Left renal pelvis (tissue), 4 donors: Measurements from ENCODE around the gene KIRREL3. TPM values are rescaled to one million over a fixed set of nuclear protein-coding genes. Genes with fewer than 3 reads are reported as not detected.

ENCODE experiments used
- DNase-seq, 4 donors: peaks; one replicate each; pipeline ENCODE4 v3.0.0-alpha.2; 2013; ENCODE audit warnings: low read depth in 4 of 4, low spot score in 3 of 4
- polyA plus RNA-seq, 4 donors: library from polyadenylated mRNA; unstranded; fragments of 120-200 nt; gene quantifications; one replicate each; pipeline ENCODE4 v1.2.1, GENCODE V29; 2013; ENCODE audit not compliant: insufficient read length in 4 of 4

The KIRREL3 gene
- polyA plus RNA-seq, 4 donors, result 1.9 to 11.5 (median 2.3) TPM

DNA sequence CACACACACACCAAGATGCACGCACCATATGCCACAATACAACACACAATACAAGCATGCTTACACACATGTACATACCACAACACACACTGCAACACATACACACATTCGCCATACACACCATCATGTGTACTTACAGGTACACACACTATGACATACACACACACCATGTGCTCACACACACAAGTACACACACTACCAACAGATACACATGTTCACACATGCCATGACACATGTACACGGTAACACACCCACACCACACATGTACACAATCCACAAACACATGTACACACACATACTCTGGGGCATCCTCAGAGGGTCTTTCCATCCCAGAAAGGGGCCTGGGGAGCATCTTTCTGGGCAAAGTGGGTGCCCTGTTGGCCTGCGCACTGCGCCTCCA is 562.8 kb downstream of the KIRREL3 start:
- DNase-seq, result no peak

DNA sequence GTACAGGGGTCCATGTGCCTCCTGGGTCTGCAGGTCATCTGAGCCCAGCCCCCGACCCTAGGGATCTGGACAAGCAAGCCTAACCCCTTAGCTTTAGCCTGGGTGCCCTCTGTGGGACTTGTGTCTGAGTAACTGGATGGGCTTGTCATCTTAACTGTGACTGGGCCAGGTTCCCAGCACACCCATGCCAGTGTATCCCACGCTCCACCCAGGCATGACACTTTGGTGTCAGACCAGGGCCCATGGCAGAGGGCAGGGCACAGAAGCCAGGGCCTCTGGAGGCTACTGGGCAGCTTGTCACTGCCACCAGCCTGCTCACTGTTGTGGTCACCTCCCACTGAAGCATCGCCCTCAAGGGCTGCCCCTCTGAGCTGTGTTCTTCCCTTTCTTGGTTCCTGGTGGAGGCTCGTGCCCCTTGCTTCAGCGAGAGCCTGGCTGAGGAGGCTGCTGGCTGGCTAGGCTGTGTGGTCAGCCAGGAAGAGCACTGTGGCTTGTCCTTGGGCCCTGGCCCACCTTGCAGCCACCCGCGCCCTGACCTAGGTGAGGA is 564.3 kb downstream of the KIRREL3 start:
- DNase-seq, result no peak

DNA sequence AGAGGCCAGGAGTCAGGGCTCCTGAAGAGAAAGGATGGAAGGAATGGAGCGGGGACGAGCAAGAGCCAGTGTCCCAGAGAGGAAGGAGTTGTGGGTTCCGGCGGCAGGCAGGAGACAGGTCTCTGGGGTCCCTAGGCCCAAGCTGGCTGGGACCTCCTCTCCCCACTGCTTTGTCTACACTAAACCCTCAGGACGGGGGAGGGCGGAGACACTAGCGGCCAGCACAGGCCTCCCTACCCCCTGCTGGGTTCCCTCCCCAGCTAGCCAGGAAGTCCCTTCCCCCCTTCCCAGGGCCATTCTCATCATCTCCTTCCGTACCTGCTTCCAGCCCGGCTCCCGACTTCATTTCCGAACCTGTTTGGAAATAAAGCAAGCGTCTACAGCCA is 565.6 kb downstream of the KIRREL3 start:
- DNase-seq, result no peak

DNA sequence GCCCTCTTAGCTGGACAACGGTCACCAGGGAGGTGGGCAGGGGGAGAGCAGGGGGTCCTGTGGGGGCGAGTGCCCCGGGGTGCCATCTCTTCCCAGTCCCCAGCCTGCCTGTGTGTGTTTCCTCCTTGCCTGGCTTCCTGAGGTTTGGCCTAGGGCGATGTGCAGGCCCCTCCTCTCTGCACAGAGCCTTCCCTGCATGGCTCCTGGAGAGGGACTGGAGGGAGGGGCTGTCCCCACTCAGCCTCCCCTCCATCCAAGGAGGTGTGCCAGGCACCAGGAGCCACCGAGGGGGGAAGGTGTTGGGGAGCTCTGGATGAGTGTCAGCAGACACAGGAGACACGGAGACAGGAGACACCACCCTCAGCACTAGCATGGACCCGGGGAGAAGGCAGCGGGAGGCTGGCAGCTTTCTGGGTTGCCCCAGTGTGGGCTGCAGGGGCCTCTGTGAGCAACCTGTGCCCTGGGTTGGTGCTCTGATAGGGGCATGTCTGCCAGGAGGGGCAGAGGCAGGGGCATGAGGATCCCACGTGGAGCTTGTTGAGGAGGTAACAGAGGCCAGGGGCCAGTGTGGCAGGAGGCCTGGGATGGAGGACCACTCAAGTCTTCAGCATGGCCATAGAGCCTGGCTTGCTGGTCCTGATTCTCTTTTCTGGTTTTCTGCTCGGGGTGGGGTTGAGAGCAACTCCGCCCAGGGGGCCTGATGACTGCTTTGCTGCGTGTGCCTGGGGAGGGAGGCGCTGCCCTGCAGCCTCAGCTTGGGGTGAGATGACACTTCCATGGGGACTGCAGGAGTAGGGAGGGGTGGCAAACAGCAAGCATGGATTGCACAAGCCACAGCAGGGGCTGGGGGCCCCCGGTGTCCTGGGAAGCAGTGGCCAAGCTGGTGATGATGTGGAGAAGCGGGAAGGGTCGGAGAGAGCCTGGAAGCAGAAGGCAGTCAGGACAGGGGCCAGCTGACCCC is 566.3 kb downstream of the KIRREL3 start:
- DNase-seq, result no peak

DNA sequence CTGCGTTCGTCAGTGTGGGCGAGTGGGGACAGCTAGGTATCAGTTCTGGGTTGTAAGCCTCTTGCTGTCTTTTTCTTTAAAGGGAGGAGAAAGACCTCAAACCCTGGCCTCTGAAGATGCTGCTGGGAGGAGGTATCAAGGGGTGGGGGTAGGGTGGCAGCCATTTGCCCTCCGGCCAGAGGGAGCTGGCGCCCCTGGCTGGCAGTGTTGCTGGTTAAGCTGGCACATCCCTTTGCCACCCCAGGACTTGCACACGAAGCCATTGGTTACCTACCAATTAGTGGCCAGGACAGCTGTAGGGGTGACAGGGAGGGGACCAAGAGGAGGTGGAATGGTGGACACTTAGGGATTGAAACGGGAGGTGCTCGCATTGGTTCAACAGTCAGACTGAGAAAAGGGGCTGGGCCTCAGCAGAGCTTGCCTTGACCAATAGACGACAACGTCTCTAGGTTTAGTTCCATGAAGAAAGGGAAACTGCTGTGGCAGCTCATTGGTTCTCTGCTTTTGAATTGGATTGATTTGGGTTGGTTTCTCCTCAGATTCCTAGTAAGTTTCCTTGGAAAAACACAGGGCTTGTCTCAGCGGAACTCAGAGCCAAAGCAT is 567.2 kb downstream of the KIRREL3 start:
- DNase-seq, result no peak

DNA sequence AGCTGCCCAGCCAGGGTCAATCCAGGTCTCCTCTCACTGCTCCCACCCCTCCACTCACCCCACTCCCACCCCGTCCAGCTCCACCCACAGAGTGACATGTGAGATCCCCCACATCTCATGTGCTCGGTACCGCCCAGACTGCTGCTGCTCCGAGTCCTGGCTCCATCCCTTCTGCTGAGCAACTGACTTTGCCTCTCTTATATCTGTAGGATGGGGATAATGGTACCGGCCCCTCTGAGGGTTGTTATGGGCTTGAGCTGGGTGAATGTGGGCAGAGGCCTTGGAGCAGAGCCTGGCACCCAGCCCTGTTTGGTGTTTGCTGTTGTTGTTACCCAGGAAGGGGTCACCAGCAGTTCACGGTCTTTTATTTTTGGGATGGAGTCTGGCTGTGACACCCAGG is 568.0 kb downstream of the KIRREL3 start:
- no peak for DNase-seq

DNA sequence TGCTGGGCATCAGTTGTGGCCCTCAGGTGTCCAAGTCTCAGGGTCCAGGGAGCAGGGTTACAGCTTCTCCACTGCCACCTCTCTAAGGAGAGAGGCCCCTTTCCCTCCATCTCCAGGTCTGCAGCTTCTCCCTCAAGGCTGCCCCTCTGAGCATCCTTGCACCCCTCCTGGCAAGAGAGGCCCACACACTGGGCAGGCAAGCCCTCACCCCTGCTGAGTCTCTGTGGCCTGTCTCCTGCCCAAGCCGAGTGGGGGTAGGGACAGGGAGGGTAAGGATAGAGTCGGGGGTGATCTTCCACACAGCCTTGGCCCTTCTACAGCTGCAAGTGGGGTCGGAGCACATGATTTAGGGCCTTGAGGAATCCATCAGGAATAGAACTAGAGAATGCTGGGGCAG is 568.5 kb downstream of the KIRREL3 start:
- no peak for DNase-seq

DNA sequence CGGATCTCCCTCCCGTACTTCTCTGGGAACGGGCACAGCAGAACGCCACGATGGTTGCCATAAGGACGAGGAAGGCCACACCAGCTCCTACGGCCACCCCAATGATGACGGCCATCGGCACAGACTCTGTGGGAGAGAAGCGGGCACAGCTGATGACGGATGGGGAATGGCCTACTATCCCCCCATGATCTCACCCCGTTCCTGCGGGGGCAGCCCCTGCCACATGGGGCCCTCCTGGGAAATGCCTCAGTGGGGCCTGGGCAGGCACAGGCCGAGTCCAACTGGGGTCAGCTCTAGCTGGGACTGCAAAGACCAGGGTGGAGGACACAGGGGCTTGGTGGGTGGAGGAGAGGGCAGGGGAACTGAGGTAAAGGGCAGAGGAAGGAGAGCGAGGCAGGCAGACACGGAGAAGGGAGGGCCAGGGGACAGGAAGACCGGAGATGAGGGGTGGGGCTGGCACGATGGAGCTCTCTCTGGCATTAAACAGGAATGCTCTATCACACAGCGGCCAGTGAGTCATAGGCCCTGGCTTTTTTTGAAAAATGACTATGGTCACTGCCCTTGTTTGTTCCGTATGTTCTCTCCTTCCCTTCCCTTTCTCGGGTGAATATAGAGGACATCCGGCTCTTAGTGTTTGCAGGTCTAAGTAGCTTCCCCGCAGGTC is 569.0 kb downstream of the KIRREL3 start:
- DNase-seq, result no peak

DNA sequence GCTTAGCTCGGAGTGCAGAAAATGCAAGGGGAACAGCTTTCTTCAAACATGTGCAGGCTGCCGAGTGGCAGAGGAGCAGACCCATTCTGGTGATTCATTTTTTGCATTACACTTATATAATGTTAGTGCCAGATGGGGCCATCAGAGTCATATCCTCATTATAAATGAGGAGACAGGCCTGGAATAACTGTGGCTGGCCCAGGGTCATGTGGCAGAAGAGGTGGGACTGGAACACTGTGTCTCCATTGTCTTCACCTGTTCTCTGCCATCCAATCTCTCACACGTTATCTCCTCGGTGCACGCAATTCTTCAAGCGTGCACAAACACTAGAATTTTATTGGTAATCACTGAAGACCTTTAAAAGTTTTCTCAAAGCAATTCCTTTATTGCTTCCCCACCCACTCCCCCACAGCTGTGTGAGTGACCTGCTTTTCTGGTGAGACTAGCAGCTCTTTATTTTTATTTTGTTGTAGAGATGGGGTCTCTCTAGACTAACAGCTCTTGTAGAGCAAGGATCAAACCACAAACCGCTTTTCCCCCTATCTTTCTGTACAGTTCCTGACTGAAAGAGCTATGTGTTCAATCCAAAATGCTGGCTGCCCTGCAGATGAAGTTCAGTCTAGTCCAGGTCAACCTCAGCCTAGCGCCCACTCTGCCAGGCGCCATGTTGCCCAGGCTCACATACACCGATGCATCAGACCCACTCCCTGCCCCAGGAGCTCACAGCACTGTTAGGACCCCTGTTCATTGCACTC is 569.8 kb downstream of the KIRREL3 start:
- no peak for DNase-seq

DNA sequence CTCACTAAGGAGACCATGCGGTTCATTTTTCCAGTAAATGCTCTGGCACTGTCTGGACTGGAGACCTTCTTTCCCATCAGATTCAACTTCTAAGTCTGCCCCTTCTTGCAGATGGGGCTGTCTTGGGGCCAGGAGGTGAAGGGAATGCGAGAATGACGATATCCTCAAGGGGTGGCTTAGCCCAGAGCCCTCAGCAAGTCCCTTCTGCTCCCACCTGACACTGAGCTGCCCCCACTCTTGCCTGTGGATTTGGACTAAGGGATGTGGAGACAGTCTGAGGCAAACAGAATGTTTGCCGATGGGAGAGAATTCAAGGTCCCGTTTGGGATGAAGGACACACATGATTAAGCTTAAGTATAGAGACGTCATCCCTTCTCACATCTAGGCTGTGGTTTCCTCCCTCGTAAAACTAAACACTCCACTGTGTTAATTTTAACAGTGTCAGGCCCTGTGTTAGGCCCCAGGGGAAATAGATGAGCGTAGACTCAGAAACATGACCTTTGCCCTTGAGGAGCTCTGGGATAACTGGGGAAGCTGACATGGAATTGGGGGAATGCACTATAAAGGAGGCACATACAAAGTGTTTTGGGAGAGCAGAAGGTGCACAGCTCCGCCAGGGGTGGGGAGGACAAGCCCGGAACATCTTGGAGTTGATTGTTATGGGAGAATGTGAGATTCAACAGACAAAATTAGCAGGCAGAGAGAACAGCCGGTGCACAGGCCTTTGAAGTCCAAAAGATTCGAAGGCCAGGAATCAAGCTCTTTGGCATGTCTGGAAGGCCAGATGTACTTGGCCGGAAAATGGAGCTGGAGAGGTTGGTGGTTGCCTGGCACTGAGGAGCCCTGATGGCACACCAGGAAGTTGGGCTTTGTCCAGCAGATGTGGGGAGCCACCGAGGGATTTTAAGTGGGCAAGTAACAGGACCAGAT is 573.5 kb downstream of the KIRREL3 start:
- no peak for DNase-seq

DNA sequence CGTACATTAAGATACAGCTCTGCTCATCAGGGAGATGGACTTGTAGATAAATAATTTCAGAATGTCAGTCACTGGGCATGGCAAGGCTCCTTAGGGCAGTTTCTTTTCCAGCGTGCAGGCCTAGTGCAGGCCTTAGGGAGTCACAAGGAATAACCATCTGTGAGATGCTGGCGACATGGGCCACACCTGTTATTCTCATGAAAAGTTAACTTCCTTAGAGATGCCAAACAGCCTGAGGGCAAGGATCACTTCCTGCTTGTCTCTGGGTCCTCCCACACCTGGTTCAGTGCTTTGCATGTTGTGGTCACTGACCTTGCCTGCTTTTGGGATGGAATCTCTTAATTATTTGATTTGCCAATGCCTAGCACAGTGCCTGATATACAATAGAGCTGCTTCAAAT is 574.5 kb downstream of the KIRREL3 start:
- DNase-seq, result no peak

DNA sequence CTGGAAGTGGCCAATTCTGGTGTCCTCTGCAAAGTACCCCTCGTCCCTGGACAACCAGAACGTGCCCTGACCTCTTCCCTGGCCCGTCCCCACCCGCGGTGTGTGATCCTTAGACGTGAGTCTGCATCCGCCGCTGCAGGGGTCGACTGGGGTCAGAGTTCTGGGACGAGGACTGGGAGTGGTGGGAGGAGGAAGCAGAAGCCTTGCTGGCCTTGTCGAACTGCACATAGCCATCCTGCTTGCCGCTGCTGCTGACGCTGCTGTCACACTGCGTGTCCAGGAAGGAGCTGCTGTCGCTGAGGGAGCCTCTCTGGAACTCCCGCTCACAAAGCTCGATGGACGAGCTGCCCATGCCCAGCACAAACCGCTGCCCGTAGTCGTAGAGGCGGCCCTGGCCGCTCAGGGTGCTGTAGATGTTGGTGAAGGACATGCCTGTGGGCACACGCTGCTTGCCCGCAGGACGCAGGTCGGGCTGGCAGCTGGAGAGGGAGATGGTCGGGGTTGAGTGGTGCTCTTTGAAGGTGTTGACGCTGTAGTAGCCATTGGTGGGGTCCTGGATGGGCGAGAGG is 576.0 kb downstream of the KIRREL3 start:
- no peak for DNase-seq

DNA sequence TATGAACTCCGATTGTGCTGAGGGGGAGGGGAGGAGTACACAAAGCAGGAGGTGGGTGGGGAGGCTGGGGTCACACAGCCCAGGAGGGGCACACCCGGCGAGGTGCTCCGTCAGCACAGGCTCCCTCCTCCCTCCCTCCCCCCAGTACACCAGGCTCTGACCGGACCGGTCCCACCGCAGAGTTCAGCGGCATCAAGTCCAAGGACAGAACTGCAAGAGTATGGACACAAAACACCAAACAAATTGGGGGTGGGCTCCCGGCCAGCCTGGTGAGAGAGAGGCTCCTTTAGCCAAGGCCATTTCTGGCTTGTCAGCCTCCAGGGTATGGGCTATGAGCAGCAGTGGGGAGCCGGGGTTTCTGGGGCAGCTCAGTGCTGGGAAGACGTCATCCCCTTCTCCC is 576.8 kb downstream of the KIRREL3 start:
- DNase-seq, result no peak

DNA sequence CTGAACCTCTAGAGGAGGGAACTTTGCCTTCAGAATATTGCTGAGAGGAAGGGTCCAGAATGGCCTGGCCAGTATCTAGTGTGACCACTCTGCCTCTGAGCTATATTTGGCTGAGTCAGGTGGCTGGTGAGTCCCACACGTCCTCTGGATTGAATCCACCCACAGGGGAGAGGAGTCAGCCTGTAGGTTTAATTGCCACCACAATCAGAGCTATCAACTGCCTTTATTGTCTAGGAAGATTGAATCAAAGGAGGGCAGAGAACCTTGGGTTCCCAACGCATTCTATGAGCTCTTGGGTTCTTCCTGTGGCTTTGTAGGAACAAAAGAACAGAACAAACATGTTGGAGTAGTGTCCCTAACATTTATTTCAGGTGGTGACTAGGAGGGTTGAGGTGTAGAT is 577.4 kb downstream of the KIRREL3 start:
- DNase-seq, result no peak

DNA sequence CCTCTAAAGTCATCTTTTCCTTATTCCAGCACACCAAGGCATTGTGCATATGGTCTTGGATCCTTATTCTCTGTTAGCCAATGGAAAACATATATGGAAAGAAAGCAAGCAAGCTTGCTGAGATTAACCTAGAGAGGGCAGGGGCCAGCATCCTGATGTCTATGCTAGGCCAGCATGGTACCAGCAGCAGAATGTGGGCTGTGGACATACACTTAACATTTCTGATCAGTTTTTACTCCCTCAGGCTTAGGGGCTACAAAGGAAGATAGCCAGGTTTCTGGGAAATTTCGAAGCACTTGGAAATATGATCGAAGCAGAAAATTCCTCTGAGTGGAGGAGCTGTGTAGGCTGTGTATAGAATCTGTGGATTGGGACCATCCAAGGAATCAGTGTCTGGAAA is 578.1 kb downstream of the KIRREL3 start:
- no peak for DNase-seq

DNA sequence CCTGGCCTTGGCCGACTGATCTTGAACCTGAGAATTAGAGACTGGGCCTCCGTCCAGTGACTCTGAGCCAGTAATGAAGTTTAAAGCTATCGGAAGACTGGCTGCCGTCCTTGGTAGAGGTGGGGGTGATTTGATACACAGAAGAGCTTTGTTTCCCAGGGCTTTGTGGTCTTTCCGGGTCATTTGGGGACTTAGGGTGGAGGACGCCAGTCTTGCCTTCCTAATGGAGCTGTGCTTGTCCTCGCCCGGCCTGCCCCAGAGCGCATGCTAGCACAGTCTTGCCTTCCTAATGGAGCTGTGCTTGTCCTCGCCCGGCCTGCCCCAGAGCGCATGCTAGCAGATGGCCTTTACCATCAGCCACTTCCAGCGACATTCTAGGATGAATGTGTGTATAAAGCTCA is 579.3 kb downstream of the KIRREL3 start:
- no peak for DNase-seq

DNA sequence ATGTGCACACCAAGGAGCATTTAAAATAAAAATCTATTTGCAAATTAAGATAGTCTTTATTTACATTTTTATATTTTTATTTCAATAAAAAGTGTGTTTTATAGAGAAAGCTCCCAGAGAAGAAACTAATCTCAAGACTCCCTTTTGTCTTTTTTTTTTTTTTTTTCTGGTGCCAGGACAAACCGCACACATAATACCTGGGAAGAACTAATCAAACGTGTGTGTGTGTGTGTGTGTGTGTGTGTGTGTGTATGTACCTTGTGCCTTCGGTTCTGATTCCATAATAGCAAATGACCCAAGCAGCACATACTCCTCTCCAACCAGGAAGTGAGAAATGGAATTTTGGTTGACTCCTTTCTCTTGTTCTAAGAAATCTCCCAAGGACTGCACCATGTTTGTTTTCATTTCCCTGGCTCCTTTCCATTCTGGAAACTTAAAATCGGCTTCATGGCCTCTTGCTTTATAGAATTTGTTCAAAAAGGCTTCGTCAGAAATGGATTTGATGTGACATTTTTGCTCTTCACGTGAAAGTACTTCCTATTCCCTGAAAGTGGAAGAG is 579.8 kb downstream of the KIRREL3 start:
- DNase-seq, result no peak

DNA sequence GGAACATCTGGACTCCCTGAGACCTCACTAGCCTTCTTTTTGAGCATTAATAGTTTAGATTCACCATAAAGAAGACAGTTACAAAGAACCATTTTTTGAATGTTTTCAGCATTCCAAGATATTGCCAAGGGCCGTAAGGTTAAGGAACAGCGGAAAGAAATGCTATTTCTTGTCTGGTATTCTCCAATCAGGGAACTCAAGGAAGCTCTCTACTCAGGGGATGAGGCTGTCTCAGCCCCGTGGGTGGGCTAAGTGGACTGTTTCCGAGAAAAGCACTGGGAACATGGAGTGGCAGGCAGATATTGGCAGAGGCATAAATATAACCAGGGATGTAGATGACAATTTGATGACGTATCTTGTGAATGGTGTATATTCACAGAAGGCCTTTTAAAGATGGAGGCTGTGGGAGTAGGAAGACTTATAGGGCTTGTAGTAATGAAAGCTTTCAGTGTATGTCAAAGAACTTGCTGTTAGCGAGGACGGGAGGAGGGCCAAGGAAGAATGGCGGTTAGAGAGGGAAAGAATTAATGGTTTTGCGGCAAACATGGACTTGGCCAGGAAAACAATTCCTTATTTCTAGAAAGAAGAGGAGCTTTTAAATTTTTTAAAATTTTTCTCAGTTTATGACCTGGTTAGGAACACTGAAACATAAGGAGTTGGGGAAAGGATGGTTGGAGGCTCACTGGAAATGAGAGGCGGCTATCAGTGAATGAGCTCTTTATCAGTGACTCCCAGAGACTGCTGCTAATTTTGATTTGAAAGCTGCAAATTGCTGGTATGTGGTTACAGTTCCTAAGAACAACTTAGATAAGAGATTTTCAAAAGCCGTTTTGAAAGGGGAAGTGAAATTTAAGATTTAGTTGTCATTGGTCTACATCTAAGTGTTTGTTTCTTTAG is 580.5 kb downstream of the KIRREL3 start:
- DNase-seq, result no peak
